ENCODE data around the gene FZD4. TPM values are rescaled to one million over a fixed set of nuclear protein-coding genes. Genes with fewer than 3 reads are reported as not detected.
A peak's percentile ranks its signal among the peaks of the same experiment; 100 is the strongest.

The FZD4 gene
- total RNA-seq, 1 experiment from 2014 or later: 2.6 TPM

DNA sequence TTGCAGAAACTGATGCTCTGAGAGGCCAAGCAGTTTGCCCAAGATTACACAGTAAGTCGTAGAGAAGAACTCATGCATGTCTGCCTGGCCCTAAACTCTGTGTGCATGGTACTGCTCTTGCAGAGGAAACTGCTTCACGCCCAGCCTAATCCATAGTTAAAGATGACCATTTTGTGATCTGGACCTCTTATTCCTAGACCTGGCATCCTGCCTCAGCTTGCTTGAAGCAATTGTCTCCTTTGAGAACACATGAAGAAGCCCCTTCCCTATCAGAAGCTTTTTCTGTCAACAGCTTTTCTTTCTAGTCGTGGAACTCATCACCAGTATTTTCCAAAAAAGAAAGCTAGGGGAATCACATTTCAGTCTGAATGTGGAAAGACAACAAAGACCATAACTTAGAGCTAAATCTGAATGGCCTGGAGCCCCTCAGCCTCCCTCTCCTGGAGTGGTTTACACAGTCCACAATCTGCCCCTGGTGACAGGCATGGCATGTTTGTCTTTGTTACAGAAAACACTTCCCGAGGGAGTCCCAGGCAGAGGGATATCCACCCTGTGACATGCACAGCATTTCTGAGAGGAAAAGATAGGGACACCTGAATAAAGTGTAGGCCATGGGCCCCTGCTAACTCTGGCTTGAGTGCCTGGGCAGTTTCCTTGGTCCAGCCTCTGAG, 2.9 kb upstream of the FZD4 start:
- Histone ChIP-seq H3K4me1 (replicated peaks; ENCODE audit: insufficient read depth) (peaks cover 16% of the 10 kb centered on the region), H4K20me1 (ENCODE audit: insufficient read depth) (no peaks in the 10 kb centered on the region), H3K79me2 (ENCODE audit: low read depth) (no peaks in the 10 kb centered on the region), H3K27ac (no peak overlapping the region), H3K4me2 (no peak overlapping the region), H3K9me3 (ENCODE audit: insufficient read depth, low read depth) (0 out of 2 replicates have a peak, but pooled peaks cover 3% of the 10 kb centered on the region), H2AFZ (no peak overlapping the region), H3K4me3 (no peak overlapping the region), H3K36me3 (ENCODE audit: low read depth) (no peaks in the 10 kb centered on the region), H3K9me2 (ENCODE audit: insufficient read depth) (no peaks in the 10 kb centered on the region), H3F3A (ENCODE audit: insufficient read depth, low read depth) (peaks cover 17% of the 10 kb centered on the region; the same call in 1 of the 2 replicates), H3K27me3 (ENCODE audit: insufficient read depth, low read depth) (no peaks in the 10 kb centered on the region)
- CTCF ChIA-PET: no interaction called here
- intact Hi-C loops (cut with micrococcal nuclease; ENCODE audit: unreplicated experiment): loop anchor here (2.0 to 5.0 kb wide), 2 partner anchors 79 to 334 kb away; partner anchors contain the start of gene TMEM135
- no peak for DNase-seq
- TF ChIP-seq EZH2 (IDR thresholded peaks at IDR 0.05; ENCODE audit: low read depth): no peak
- TF ChIP-seq, protein P1, sequence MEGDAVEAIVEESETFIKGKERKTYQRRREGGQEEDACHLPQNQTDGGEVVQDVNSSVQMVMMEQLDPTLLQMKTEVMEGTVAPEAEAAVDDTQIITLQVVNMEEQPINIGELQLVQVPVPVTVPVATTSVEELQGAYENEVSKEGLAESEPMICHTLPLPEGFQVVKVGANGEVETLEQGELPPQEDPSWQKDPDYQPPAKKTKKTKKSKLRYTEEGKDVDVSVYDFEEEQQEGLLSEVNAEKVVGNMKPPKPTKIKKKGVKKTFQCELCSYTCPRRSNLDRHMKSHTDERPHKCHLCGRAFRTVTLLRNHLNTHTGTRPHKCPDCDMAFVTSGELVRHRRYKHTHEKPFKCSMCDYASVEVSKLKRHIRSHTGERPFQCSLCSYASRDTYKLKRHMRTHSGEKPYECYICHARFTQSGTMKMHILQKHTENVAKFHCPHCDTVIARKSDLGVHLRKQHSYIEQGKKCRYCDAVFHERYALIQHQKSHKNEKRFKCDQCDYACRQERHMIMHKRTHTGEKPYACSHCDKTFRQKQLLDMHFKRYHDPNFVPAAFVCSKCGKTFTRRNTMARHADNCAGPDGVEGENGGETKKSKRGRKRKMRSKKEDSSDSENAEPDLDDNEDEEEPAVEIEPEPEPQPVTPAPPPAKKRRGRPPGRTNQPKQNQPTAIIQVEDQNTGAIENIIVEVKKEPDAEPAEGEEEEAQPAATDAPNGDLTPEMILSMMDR (conservative IDR thresholded peaks at IDR 0.05): no peak
- BruUV-seq (replicated peaks): no TSS peak
- POLR2A ChIA-PET (ENCODE audit: unreplicated experiment): interaction anchor here (0.8 kb wide), 1 partner anchor 370 kb away, joined by 5 read pairs; no protein-coding TSS in a partner anchor

DNA sequence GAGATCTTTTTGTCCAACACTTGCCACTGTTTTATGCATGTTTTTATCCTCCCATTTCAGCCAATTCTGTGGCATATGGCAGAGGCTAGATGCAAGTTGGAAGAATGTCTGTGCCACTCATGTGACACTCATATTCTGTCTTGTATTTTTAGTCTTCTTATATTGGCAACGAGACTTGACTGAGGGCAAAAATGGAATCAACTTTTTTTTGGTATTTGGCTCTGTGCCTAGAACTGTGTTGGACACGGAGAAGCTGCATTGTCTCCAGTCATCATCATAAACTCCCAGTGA, 1.7 kb upstream of the FZD4 start:
- H3F3A ChIP-seq (ENCODE audit: insufficient read depth, low read depth): peaks cover 20% of the 10 kb centered on the region; the same call in 1 of the 2 replicates
- intact Hi-C loops (cut with micrococcal nuclease; ENCODE audit: unreplicated experiment): loop anchor here (2.0 to 5.0 kb wide), 2 partner anchors 80 to 335 kb away; partner anchors contain the start of gene TMEM135
- ChIA-PET CTCF (no interaction called here), POLR2A (ENCODE audit: unreplicated experiment) (no interaction called here)
- H3K79me2 ChIP-seq (ENCODE audit: low read depth): no peaks in the 10 kb centered on the region
- TF ChIP-seq EZH2 (IDR thresholded peaks at IDR 0.05; ENCODE audit: low read depth): no peak
- TF ChIP-seq, protein P1 (conservative IDR thresholded peaks at IDR 0.05): no peak
- no TSS peak for BruUV-seq (replicated peaks)
- H4K20me1 ChIP-seq (ENCODE audit: insufficient read depth): no peaks in the 10 kb centered on the region
- no peaks in the 10 kb centered on the region for H3K9me2 ChIP-seq (ENCODE audit: insufficient read depth)
- no peak for DNase-seq
- H3K36me3 ChIP-seq (ENCODE audit: low read depth): no peaks in the 10 kb centered on the region
- peak overlapping the region; percentile 64; the same call in 1 of the 2 replicates for H3K4me3 ChIP-seq
- H3K27ac ChIP-seq: no peak overlapping the region
- H3K4me1 ChIP-seq (replicated peaks; ENCODE audit: insufficient read depth): peaks cover 16% of the 10 kb centered on the region
- H3K27me3 ChIP-seq (ENCODE audit: insufficient read depth, low read depth): no peaks in the 10 kb centered on the region
- peak overlapping the region; percentile 98; the same call in 1 of the 2 replicates for H2AFZ ChIP-seq
- 0 out of 2 replicates have a peak, but pooled peaks cover 3% of the 10 kb centered on the region for H3K9me3 ChIP-seq (ENCODE audit: insufficient read depth, low read depth)
- peak overlapping the region; percentile 81 for H3K4me2 ChIP-seq

DNA sequence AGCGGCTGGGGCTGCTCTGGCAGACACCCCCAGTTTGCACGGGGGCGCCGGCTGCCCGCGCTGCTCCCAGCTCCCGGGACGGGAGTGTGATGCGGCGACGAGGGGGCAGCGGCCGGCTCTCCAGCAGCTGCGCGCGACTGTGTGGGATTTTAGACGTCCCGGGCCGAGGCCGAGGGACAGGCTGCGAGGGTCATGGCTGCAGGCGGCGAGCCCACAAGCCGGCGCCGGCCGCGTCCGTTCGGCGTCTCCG, 159 bp downstream of the FZD4 start:
- no TSS peak for BruUV-seq (replicated peaks)
- ChIA-PET POLR2A (ENCODE audit: unreplicated experiment) (interaction anchor here (0.5 to 0.7 kb wide), 5 partner anchors 190 to 1319 kb away, joined by 3 to 10 read pairs (median 3); no protein-coding TSS in a partner anchor), CTCF (interaction anchor here (0.6 to 1.3 kb wide), 3 partner anchors 18 to 345 kb away, joined by 3 to 9 read pairs (median 5); no protein-coding TSS in a partner anchor)
- Histone ChIP-seq H3K27me3 (ENCODE audit: insufficient read depth, low read depth) (no peaks in the 10 kb centered on the region), H3K27ac (no peak overlapping the region), H3K9me2 (ENCODE audit: insufficient read depth) (no peaks in the 10 kb centered on the region), H4K20me1 (ENCODE audit: insufficient read depth) (no peaks in the 10 kb centered on the region), H3K4me3 (peak overlapping the region; percentile 85), H3K4me2 (peak overlapping the region; percentile 89), H3F3A (ENCODE audit: insufficient read depth, low read depth) (peaks cover 20% of the 10 kb centered on the region; the same call in 1 of the 2 replicates), H3K79me2 (ENCODE audit: low read depth) (no peaks in the 10 kb centered on the region), H3K4me1 (replicated peaks; ENCODE audit: insufficient read depth) (peaks cover 16% of the 10 kb centered on the region), H2AFZ (peak overlapping the region; percentile 88), H3K9me3 (ENCODE audit: insufficient read depth, low read depth) (no peaks in the 10 kb centered on the region), H3K36me3 (ENCODE audit: low read depth) (no peaks in the 10 kb centered on the region)
- intact Hi-C loops (cut with micrococcal nuclease; ENCODE audit: unreplicated experiment): loop anchor here (5.0 kb wide), 1 partner anchor 337 kb away; no protein-coding TSS in a partner anchor
- no peak for TF ChIP-seq EZH2 (IDR thresholded peaks at IDR 0.05; ENCODE audit: low read depth)
- TF ChIP-seq, protein P1 (conservative IDR thresholded peaks at IDR 0.05): no peak
- DNase-seq: no peak
